Smooth muscle cell (in vitro differentiated cells): ENCODE measurements around the gene FAM83E. TPM values are rescaled to one million over a fixed set of nuclear protein-coding genes. Genes with fewer than 3 reads are reported as not detected.

ENCODE experiments used
- DNase-seq: peaks from one replicate; lab custom pipeline; 2025; ENCODE audit not compliant: unreplicated experiment; lab: John Stamatoyannopoulos, UW
- H2AFZ ChIP-seq: fragments of 200-600 bp; sonication (generic); 2 replicates; pipeline ENCODE4 v1.6.0; 2016; ENCODE audit warnings: antibody characterized with exemption, low read depth, mild to moderate bottlenecking
- H3F3A ChIP-seq: fragments of 200-600 bp; sonication (generic); 2 replicates; pipeline ENCODE4 v1.6.0; 2017; ENCODE audit warnings: antibody characterized with exemption, low read depth
- H3K27ac ChIP-seq: fragments of 200-600 bp; sonication (generic); 2 replicates; pipeline ENCODE4 v1.5.1; 2016; ENCODE audit warnings: low read depth, mild to moderate bottlenecking
- H3K27me3 ChIP-seq: fragments of 200-600 bp; sonication (generic); 2 replicates; pipeline ENCODE4 v1.6.1; 2016; ENCODE audit warnings: low read depth, mild to moderate bottlenecking
- H3K36me3 ChIP-seq: fragments of 200-600 bp; sonication (generic); 2 replicates; pipeline ENCODE4 v1.5.1; 2016; ENCODE audit warnings: low read depth
- H3K4me1 ChIP-seq: fragments of 200-600 bp; sonication (generic); 2 replicates; pipeline ENCODE4 v1.5.1; 2016; ENCODE audit warnings: low read depth
- H3K4me2 ChIP-seq: fragments of 200-600 bp; sonication (generic); 2 replicates; pipeline ENCODE4 v1.6.0; 2016; ENCODE audit warnings: mild to moderate bottlenecking
- H3K4me3 ChIP-seq: fragments of 200-600 bp; sonication (generic); 2 replicates; pipeline ENCODE4 v1.5.1; 2016; ENCODE audit warnings: mild to moderate bottlenecking
- H3K79me2 ChIP-seq: fragments of 200-600 bp; sonication (generic); 2 replicates; pipeline ENCODE4 v1.6.0; 2016; ENCODE audit warnings: low read depth, mild to moderate bottlenecking
- H3K9ac ChIP-seq: fragments of 200-600 bp; sonication (generic); 2 replicates; pipeline ENCODE4 v1.6.0; 2016; ENCODE audit warnings: low read depth
- H3K9me3 ChIP-seq: fragments of 200-600 bp; sonication (generic); replicated peaks from 2 replicates; pipeline ENCODE4 v1.5.1; 2016; ENCODE audit warnings: low read depth
- H4K20me1 ChIP-seq: fragments of 200-600 bp; sonication (generic); 2 replicates; pipeline ENCODE4 v1.6.0; 2016; ENCODE audit warnings: low read depth
- CTCF ChIP-seq: fragments of 200-600 bp; sonication (generic); IDR thresholded peaks from 2 replicates; pipeline ENCODE4 v1.5.1; 2017; ENCODE audit warnings: borderline replicate concordance, mild to moderate bottlenecking, antibody characterized with exemption; ENCODE audit not compliant: insufficient read depth, poor library complexity, severe bottlenecking
- WGBS: methylation state at CpG from one replicate; pipeline ENCODE4 v1.1.7; 2016; ENCODE audit warnings: low lambda C conversion rate; 5-methylcytosine and 5-hydroxymethylcytosine counted together
- polyA plus RNA-seq: library from polyadenylated mRNA; unstranded; fragments of >200 nt; fragmentation: Nextera tagmentation; extraction: Ambion mirVana; gene quantifications from 2 replicates; pipeline ENCODE4 v1.2.1, GENCODE V29; 2016
- total RNA-seq: library from RNA; depleted of rRNA; stranded (reverse); fragments of >200 nt; gene quantifications from 2 replicates; pipeline ENCODE4 v1.2.3, GENCODE V29; 2014

Gene FAM83E
- total and polyA plus RNA-seq, 2 experiments from 2014 or later: 0.49 TPM

- Histone ChIP-seq H3K36me3 (no peaks in the 10 kb centered on the region), H2AFZ (no peak overlapping the region), H3K27me3 (no peaks in the 10 kb centered on the region), H3K79me2 (no peaks in the 10 kb centered on the region), H3K4me2 (peak overlapping the region; percentile 93), H3K9me3 (no peaks in the 10 kb centered on the region), H3K27ac (no peak overlapping the region), H4K20me1 (no peaks in the 10 kb centered on the region), H3F3A (peaks cover 5% of the 10 kb centered on the region), H3K4me1 (peaks cover 15% of the 10 kb centered on the region), H3K4me3 (peak overlapping the region; percentile 45), H3K9ac (no peak overlapping the region)
- 1% methylated on average over 47 of the region's 47 CpGs for WGBS
- peak; percentile 37 for DNase-seq
- TF ChIP-seq CTCF: no peak
Observed at GRCh38 chr19:48630296-48631063, 15.6 kb upstream of the FAM83E start.

GRCh38 chr19:48629599-48630295, 14.9 kb upstream of the FAM83E start:
- no peaks in the 10 kb centered on the region for H3K79me2 ChIP-seq
- H3K4me1 ChIP-seq: peaks cover 22% of the 10 kb centered on the region
- no peaks in the 10 kb centered on the region for H3K27me3 ChIP-seq
- no peak for DNase-seq
- no peak overlapping the region for H3K27ac ChIP-seq
- no peak for TF ChIP-seq CTCF
- WGBS: 26% methylated on average over 47 of the region's 48 CpGs
- H3K9me3 ChIP-seq: no peaks in the 10 kb centered on the region
- peak overlapping the region; percentile 93 for H3K4me2 ChIP-seq
- H3K4me3 ChIP-seq: peak overlapping the region; percentile 45
- no peak overlapping the region for H2AFZ ChIP-seq
- H4K20me1 ChIP-seq: no peaks in the 10 kb centered on the region
- H3K9ac ChIP-seq: no peak overlapping the region
- H3F3A ChIP-seq: peaks cover under 1% of the 10 kb centered on the region
- no peaks in the 10 kb centered on the region for H3K36me3 ChIP-seq

- Histone ChIP-seq H3F3A (no peaks in the 10 kb centered on the region), H3K36me3 (no peaks in the 10 kb centered on the region), H3K27me3 (no peaks in the 10 kb centered on the region), H3K4me1 (peaks cover 25% of the 10 kb centered on the region), H3K4me3 (no peak overlapping the region), H3K27ac (no peak overlapping the region), H3K9me3 (no peaks in the 10 kb centered on the region), H2AFZ (no peak overlapping the region), H3K9ac (no peak overlapping the region), H4K20me1 (no peaks in the 10 kb centered on the region), H3K4me2 (no peak overlapping the region), H3K79me2 (no peaks in the 10 kb centered on the region)
- TF ChIP-seq CTCF: no peak
- WGBS: 89% methylated on average over 22 of the region's 22 CpGs
- DNase-seq: no peak
Observed at GRCh38 chr19:48629297-48629598, 14.4 kb upstream of the FAM83E start.
